Measurements from ENCODE around the gene PAQR7. TPM values are rescaled to one million over a fixed set of nuclear protein-coding genes. Genes with fewer than 3 reads are reported as not detected.

Gene PAQR7
- total RNA-seq, 3 donors from 2014 or later (not counting 1 experiment from before 2014, with no cell fraction given), result 2.9 to 3.6 (median 3.0) TPM

DNA sequence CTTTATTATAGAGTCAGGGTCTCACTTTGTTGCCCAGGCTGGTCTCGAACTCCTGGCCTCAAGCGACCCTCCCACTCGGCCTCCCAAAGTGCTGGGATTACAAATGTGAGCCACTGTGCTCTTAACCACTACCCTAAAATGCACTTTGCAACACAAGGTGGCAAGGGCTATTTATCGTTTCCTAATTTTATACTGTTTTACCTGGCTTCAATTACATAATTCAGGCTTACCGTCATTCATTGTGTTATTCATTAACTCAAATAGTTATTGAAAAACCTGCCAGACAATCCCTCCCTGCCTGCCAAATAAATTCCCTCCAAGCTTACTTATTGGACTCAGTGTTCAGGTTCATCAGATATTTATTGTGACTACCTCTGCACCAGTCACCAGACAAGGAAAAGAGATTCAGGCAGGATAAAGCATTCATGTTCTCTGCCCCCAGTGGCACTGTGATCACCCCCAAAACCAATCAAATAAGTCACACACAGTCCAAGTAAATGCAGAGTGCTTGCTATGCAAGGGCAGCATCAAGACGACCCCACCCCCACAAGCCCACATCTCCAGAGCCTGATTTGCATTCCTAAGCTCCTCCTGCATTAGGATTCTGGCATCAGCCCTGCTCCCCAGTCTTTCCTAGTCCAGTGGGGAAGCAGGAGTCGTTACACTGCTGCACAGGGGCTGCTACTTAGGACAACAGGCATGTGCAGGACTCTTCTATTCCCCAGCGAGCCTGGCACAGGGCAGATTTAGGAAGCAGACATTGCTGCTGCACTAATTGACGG lies 8.1 kb downstream of the PAQR7 start:
- no peaks in the 10 kb centered on the region for H3K9me3 Mint-ChIP-seq
- Histone ChIP-seq H3K36me3 (ENCODE audit: control insufficient read depth, insufficient read depth, low read length) (no peaks in the 10 kb centered on the region), H3K9me3 (ENCODE audit: control insufficient read depth, insufficient read depth, low read length) (no peaks in the 10 kb centered on the region), H3K27me3 (ENCODE audit: control insufficient read depth, insufficient read depth, low read length) (no peaks in the 10 kb centered on the region), H3K27ac (ENCODE audit: low read length) (no peak overlapping the region), H3K4me1 (ENCODE audit: control insufficient read depth, insufficient read depth, low read length) (no peaks in the 10 kb centered on the region), H3K4me3 (ENCODE audit: low read length) (no peak overlapping the region)
- DNase-seq (no peak), ATAC-seq (no peak)
- H3K4me1 Mint-ChIP-seq, result no peaks in the 10 kb centered on the region
- no peaks in the 10 kb centered on the region for H3K27me3 Mint-ChIP-seq (ENCODE audit: low read depth in 2 of 2)
- no peaks in the 10 kb centered on the region for H3K36me3 Mint-ChIP-seq
- no peak overlapping the region for H3K4me3 Mint-ChIP-seq
- no peak overlapping the region for H3K27ac Mint-ChIP-seq
- intact Hi-C loops (cut with micrococcal nuclease), result no loop called here
- WGBS (ENCODE audit: insufficient coverage), result 88% methylated on average over 9 of the region's 9 CpGs
- TF ChIP-seq, protein P1, sequence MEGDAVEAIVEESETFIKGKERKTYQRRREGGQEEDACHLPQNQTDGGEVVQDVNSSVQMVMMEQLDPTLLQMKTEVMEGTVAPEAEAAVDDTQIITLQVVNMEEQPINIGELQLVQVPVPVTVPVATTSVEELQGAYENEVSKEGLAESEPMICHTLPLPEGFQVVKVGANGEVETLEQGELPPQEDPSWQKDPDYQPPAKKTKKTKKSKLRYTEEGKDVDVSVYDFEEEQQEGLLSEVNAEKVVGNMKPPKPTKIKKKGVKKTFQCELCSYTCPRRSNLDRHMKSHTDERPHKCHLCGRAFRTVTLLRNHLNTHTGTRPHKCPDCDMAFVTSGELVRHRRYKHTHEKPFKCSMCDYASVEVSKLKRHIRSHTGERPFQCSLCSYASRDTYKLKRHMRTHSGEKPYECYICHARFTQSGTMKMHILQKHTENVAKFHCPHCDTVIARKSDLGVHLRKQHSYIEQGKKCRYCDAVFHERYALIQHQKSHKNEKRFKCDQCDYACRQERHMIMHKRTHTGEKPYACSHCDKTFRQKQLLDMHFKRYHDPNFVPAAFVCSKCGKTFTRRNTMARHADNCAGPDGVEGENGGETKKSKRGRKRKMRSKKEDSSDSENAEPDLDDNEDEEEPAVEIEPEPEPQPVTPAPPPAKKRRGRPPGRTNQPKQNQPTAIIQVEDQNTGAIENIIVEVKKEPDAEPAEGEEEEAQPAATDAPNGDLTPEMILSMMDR (IDR thresholded peaks at IDR 0.05), result no peak

DNA sequence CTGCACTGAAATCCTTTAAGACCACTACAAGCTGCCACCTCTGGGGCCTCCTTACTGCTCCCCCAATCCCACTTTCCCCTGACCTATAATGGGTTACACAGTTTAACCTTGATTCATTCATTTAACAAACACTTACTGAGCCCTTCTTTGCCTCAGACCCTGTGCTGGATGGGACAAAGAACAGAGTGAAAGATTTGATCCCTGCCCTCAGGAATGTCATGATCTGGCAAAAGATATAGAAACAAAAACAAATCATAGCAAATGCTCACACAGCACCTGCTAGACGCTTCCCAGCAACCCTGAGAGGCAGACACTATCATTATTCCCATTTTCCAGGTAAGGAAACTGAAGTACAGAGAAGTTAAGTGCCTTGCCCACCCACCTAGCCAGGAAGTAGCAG lies 9.2 kb downstream of the PAQR7 start:
- TF ChIP-seq, protein P1 (IDR thresholded peaks at IDR 0.05), result no peak
- Mint-ChIP-seq H3K9me3 (no peaks in the 10 kb centered on the region), H3K4me3 (no peak overlapping the region), H3K36me3 (no peaks in the 10 kb centered on the region), H3K4me1 (peaks cover 4 to 5% of the 10 kb centered on the region in 2 donors), H3K27me3 (ENCODE audit: low read depth in 2 of 2) (no peaks in the 10 kb centered on the region), H3K27ac (no peak overlapping the region)
- no peak for DNase-seq
- ATAC-seq, result no peak
- Histone ChIP-seq H3K9me3 (ENCODE audit: control insufficient read depth, insufficient read depth, low read length) (no peaks in the 10 kb centered on the region), H3K4me1 (ENCODE audit: control insufficient read depth, insufficient read depth, low read length) (peaks cover 10% of the 10 kb centered on the region), H3K4me3 (ENCODE audit: low read length) (no peak overlapping the region), H3K27me3 (ENCODE audit: control insufficient read depth, insufficient read depth, low read length) (no peaks in the 10 kb centered on the region), H3K27ac (ENCODE audit: low read length) (no peak overlapping the region), H3K36me3 (ENCODE audit: control insufficient read depth, insufficient read depth, low read length) (no peaks in the 10 kb centered on the region)
- 55% methylated on average over 1 of the region's 1 CpG for WGBS (ENCODE audit: insufficient coverage)
- intact Hi-C loops (cut with micrococcal nuclease), result no loop called here

DNA sequence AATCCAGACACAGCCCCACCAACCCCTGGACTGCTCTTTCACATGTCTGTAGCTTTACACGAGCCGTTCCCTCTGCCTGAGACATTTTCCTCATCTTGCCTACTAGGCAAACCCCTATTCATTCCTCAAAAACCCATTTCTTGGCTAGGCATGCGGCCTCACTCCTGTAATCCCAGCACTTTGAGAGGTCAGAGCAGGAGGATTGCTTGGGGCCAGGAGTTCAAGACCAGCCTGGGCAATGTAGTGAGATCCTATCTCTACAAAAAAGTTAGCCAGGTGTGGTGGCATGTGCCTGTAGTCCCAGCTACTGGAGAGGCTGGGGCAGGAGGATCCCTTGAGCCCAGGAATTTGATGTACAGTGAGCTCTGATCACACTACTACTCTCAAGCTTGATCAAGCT lies 11.1 kb downstream of the PAQR7 start:
- H3K4me3 Mint-ChIP-seq, result no peak overlapping the region
- TF ChIP-seq, protein P1 (IDR thresholded peaks at IDR 0.05), result no peak
- Histone ChIP-seq H3K36me3 (ENCODE audit: control insufficient read depth, insufficient read depth, low read length) (no peaks in the 10 kb centered on the region), H3K27me3 (ENCODE audit: control insufficient read depth, insufficient read depth, low read length) (no peaks in the 10 kb centered on the region), H3K27ac (ENCODE audit: low read length) (no peak overlapping the region), H3K4me1 (ENCODE audit: control insufficient read depth, insufficient read depth, low read length) (peaks cover 24% of the 10 kb centered on the region), H3K9me3 (ENCODE audit: control insufficient read depth, insufficient read depth, low read length) (no peaks in the 10 kb centered on the region), H3K4me3 (ENCODE audit: low read length) (no peak overlapping the region)
- peaks cover 10 to 15% of the 10 kb centered on the region in 2 donors for H3K4me1 Mint-ChIP-seq
- no peaks in the 10 kb centered on the region for H3K9me3 Mint-ChIP-seq
- H3K27me3 Mint-ChIP-seq (ENCODE audit: low read depth in 2 of 2), result no peaks in the 10 kb centered on the region
- ATAC-seq (no peak), DNase-seq (no peak)
- H3K27ac Mint-ChIP-seq, result no peak overlapping the region
- intact Hi-C loops (cut with micrococcal nuclease), result no loop called here
- no peaks in the 10 kb centered on the region for H3K36me3 Mint-ChIP-seq
- WGBS (ENCODE audit: insufficient coverage), result 82% methylated on average over 3 of the region's 3 CpGs
